ENCODE measurements around the gene ZNF343.

GRCh38 chr20:2515203-2515602, 6.5 kb upstream of the ZNF343 start:
- TF ChIP-seq POLR2A (IDR thresholded peaks at IDR 0.05), result no peak
- no peak for TF ChIP-seq CTCF (IDR thresholded peaks at IDR 0.05)
